GM12864 (cell line): Measurements from ENCODE around the gene POLR3A.

Experiments used
- DNase-seq: peaks from one replicate; pipeline ENCODE4 v3.0.0-alpha.2; 2011; ENCODE audit warnings: low read depth
- H3K4me3 ChIP-seq: 2 replicates; pipeline ENCODE4 v1.5.1; 2011; ENCODE audit warnings: mild to moderate bottlenecking, low read depth, low read length, control low read depth
- TF ChIP-seq, protein P1 (sequence below): IDR thresholded peaks from 2 replicates; pipeline ENCODE4 v1.5.1; 2011; ENCODE audit warnings: low read depth, mild to moderate bottlenecking, moderate library complexity, low read length, control low read depth, inconsistent platforms; ENCODE audit errors: missing control alignments

The POLR3A gene

DNA sequence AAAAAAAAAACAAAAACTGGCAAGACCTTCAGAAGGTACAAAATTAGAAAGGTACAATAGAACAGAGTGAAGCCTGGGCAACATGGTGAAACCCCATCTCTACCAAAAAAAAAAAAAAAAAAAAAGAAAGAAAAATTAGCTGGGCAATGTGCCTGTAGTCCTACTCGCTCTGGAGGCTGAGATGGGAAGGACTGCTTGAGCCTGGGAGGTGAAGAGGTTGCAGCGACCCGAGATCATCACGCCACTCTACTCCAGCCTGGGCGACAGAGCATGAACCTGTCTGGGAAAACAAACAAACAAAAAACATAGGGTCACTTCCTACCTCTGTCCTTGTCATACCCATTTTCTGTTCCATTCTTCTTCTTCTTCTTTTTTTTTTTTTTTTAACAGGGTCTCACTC lies 57.2 kb downstream of the POLR3A start:
- H3K4me3 ChIP-seq = no peak overlapping the region
- no peak for DNase-seq
- TF ChIP-seq, protein P1, sequence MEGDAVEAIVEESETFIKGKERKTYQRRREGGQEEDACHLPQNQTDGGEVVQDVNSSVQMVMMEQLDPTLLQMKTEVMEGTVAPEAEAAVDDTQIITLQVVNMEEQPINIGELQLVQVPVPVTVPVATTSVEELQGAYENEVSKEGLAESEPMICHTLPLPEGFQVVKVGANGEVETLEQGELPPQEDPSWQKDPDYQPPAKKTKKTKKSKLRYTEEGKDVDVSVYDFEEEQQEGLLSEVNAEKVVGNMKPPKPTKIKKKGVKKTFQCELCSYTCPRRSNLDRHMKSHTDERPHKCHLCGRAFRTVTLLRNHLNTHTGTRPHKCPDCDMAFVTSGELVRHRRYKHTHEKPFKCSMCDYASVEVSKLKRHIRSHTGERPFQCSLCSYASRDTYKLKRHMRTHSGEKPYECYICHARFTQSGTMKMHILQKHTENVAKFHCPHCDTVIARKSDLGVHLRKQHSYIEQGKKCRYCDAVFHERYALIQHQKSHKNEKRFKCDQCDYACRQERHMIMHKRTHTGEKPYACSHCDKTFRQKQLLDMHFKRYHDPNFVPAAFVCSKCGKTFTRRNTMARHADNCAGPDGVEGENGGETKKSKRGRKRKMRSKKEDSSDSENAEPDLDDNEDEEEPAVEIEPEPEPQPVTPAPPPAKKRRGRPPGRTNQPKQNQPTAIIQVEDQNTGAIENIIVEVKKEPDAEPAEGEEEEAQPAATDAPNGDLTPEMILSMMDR = no peak

DNA sequence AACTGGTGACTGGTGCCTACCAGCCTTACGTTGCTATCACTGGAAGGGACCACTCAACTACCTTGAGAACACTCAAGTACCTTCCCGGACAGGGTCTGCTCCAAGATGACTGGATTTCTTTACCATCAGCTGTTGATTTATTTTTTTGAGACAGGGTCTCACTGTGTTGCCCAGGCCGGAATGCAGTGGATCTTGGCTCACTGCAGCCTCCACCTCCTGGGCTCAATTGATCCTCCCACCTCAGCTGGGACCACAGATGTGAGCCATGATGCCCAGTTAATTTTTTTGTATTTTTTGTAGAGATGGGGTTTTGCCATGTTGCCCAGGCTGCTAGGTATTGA lies 57.5 kb downstream of the POLR3A start:
- TF ChIP-seq, protein P1 = no peak
- no peak for DNase-seq
- H3K4me3 ChIP-seq = no peak overlapping the region

DNA sequence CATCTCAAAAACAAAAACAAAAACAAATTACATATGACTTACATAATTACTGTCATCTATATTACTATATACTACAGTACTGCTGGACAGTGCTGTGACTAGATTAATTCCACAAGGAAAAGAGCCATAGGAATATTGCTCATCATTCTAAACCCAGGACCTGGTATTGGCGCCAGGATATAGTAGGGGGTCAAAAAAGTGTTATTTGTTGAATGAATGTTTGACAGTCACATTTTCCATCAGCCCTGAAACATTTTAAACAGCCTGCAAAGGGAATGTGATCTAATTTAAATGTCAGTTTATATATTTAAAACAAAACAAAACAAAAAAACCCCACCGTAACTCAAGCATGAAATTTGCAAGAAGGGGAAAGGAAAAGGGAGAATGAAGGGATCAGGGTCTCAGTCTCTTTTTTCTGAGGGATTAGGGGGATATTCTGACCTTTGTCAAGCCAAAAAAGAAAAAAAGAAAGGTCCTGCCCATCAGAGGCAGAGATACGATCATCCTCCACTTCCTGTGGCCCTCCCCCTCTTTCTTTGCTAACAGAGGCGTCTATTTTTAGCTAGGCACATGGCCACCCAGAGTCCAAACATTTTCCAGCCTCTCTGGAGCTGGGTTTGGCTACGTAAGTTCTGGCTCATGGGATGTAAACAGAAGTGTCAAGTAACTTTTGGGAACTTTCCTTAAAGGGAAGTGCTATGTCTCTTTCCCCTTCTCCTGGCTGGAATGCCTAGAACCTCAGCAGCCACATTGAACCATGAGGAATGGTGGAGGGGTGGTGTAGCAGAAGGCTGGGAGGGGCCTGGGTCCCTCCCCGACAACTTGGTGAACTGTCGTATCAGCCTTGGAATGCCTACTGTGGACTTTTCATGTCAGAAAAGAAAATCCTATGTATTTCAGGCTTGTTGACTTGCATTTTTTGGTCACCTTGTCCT lies 58.2 kb downstream of the POLR3A start:
- H3K4me3 ChIP-seq = no peak overlapping the region
- TF ChIP-seq, protein P1 = no peak
- no peak for DNase-seq

DNA sequence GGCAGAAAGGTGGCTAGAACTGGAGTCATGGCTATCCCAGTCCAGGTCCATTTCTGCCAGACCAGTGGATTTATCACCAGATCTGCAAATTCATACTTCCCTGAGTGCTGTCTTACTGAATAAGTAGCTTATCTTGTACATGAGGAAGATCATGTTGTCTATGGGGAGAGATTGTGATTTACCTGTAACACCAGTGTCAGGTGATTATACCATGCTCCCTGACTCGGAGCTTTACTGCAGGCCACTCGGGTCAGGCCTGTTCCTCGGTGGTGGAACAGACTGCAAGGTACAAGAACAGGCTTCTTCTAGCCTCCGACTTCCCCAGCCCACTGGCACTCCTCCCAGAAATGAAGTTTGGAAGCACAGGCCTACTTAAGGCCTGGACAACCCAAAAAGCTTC lies 60.2 kb downstream of the POLR3A start:
- no peak for DNase-seq
- H3K4me3 ChIP-seq = no peak overlapping the region
- TF ChIP-seq, protein P1 = no peak

DNA sequence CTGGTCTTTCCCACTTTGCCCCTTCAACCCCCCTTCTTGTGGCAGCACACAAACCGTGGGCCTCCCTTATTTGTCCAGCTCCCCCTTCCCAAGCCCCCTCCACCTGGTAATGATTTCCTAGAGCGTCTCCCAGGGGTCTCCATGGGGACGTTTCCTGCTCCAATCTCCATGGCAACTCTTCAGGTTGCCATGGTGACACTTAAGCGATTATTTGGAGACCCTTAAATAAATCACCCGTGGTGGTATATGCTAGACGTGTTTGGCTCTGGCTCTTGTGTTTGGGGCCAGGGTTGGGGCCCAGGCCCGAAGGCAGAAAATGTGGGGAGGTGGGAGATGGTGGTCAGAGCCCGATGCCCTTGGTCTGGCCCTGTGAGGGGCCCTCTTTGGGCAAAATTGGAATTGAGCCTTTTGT lies 61.7 kb downstream of the POLR3A start:
- TF ChIP-seq, protein P1 = no peak
- H3K4me3 ChIP-seq = no peak overlapping the region
- no peak for DNase-seq

DNA sequence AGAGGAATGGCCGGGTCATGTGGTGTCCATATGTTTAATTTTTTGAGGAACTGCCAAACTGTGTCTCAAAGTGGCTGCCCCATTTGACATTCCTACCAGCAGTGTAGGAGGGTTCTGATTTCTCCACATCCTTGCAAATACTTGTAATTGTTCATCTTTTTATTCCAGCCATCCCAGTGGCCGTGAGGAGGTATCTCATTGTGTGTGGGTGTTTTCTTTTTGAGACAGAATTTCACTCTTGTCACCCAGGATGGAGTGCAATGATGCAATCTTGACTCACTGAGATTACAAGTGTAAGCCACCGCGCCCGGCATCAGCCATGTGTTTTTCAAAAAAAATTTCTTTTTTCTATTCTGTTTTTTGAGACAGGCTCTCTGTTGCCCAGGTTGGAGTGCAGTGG lies 64.0 kb downstream of the POLR3A start:
- no peak for DNase-seq
- no peak overlapping the region for H3K4me3 ChIP-seq
- TF ChIP-seq, protein P1 = no peak

DNA sequence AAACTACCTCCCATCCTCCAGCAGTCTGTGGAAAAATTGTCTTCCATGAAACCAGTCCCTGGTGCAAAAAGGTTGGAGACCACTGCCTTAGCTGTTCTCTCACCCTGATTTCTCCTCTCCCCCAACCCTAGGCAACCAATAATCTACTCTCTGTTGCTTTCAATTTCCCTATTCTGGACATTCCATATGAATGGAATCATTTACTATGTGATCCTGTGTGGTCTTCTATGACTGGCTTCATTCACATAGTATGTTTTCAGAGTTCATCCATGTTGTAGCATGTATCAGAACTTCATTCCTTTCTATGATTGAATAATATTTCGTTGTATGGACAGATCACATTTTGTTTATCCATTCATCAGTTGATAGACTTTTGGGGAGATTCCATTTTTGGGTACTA lies 64.5 kb downstream of the POLR3A start:
- TF ChIP-seq, protein P1 = no peak
- H3K4me3 ChIP-seq = no peak overlapping the region
- DNase-seq = no peak
